GM18499 (cell line): ENCODE measurements around the gene SCN3B.

Experiments
- ATAC-seq: cut with Tn5 transposase; IDR thresholded peaks from one replicate; pipeline ENCODE4 v1.9.1; 2021; ENCODE audit warnings: moderate number of reproducible peaks; ENCODE audit not compliant: insufficient read depth, unreplicated experiment

SCN3B gene

DNA sequence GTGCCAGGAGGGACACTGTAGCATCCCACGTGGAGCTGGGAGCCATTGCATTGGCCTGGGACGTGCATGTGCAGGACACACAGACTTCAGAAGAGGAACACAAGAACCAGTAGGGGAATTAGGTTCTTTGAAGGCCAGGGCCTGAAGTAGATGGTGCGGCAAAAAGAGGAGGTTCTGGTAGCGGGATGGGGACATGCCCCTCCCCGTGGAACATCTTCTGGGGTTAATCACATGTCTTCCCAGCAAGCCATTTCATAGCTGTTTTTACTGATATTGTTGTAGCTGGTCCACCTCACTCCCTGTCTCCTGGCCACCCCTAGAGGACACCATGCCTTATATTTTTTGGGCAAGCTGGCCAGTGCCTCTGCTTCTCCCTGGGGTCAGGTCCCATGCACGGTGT, 74.3 kb downstream of the SCN3B start:
- no peak for ATAC-seq

DNA sequence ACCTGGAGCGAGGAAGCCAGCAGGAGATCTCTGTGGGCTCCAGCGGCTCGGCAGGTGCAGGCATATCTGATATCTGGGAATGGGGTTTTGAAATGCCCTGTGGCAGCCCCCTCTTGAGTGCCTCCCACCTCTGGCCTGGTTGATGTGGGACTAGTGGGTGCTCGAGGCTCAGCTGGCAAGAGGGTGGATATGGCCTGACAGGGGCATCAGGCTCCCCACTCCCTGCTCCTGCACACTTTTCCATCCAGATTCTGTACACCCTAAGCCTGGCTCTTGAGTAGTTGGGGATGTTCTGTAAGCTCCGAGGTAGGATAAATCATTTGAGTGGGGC, 75.0 kb downstream of the SCN3B start:
- no peak for ATAC-seq
